Effector memory CD4-positive, alpha-beta T cell (primary cell): Measurements from ENCODE around the gene PARD3B.

ENCODE experiments used
- DNase-seq, 3 donors: peaks; one replicate each; pipeline ENCODE4 v3.0.0-alpha.2; 2020
- H3K27ac ChIP-seq: 2 replicates; pipeline ENCODE4 v1.7.0; 2013; ENCODE audit warnings: mild to moderate bottlenecking, low read length, moderate library complexity; ENCODE audit not compliant: insufficient read depth, poor library complexity, severe bottlenecking
- H3K27me3 ChIP-seq: replicated peaks from 2 replicates; pipeline ENCODE4 v1.7.0; 2013; ENCODE audit warnings: mild to moderate bottlenecking, low read length; ENCODE audit not compliant: insufficient read depth, control insufficient read depth, poor library complexity, severe bottlenecking
- H3K36me3 ChIP-seq: 2 replicates; pipeline ENCODE4 v1.7.0; 2013; ENCODE audit warnings: mild to moderate bottlenecking, low read length, moderate library complexity; ENCODE audit not compliant: control insufficient read depth, insufficient read depth
- H3K4me1 ChIP-seq: 2 replicates; pipeline ENCODE4 v1.7.0; 2013; ENCODE audit warnings: low read length, mild to moderate bottlenecking; ENCODE audit not compliant: control insufficient read depth, insufficient read depth, poor library complexity, severe bottlenecking
- H3K4me3 ChIP-seq: 2 replicates; pipeline ENCODE4 v1.7.0; 2013; ENCODE audit warnings: low read length, low read depth, mild to moderate bottlenecking; ENCODE audit not compliant: insufficient read depth, poor library complexity, severe bottlenecking
- H3K9me3 ChIP-seq: 2 replicates; pipeline ENCODE4 v1.7.0; 2013; ENCODE audit warnings: mild to moderate bottlenecking, low read length, moderate library complexity; ENCODE audit not compliant: control insufficient read depth

The PARD3B gene

DNA sequence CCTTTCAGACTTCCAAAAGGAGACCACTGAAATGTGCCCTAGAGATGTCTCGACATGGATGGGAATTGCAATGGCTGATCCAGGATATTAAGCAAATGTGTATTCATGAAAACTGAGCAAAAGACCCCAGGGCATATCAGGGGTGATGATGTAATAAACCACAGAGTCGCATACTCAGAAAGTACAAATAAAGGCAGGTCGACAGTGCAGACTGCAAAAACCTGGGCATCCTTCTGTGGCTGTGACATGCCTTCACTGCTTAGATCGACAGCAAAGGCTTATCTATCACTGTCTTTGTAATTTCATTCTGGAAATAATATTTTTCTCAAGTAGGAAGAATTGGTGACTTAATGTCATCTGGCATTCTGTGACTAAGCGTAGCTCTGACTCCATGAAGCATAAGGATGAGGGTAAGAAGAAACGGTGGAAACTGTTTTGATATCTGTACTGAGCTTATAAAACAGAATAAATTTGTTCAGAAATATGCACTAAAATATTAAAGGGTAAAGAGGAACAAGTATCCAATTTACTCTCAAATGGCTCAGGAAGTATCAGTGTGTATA, 1021.4 kb downstream of the PARD3B start:
- H3K27me3 ChIP-seq = no peaks in the 10 kb centered on the region
- H3K9me3 ChIP-seq = no peaks in the 10 kb centered on the region
- no peak overlapping the region for H3K4me3 ChIP-seq
- DNase-seq = no peak
- H3K4me1 ChIP-seq = no peaks in the 10 kb centered on the region
- H3K27ac ChIP-seq = no peak overlapping the region
- no peaks in the 10 kb centered on the region for H3K36me3 ChIP-seq

DNA sequence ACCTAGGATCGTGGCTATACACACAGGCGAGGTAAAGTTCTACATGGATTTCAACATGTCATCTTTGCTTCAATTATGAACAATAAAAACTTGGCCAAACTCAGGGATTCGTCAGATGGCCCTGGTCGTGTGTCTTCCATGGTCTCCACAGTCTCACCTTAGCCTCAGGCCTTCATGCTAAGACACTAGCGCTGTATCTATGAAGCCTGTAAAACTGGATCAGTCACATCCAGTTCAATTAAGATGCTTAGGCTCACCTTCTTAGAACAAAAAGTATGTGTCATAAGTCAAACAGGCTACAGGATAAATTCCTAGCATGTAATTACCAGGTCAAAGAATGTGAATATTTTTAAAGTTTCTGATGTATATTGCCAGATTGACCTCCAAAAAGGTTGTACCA, 1023.3 kb downstream of the PARD3B start:
- Histone ChIP-seq H3K27me3 (no peaks in the 10 kb centered on the region), H3K27ac (no peak overlapping the region)

DNA sequence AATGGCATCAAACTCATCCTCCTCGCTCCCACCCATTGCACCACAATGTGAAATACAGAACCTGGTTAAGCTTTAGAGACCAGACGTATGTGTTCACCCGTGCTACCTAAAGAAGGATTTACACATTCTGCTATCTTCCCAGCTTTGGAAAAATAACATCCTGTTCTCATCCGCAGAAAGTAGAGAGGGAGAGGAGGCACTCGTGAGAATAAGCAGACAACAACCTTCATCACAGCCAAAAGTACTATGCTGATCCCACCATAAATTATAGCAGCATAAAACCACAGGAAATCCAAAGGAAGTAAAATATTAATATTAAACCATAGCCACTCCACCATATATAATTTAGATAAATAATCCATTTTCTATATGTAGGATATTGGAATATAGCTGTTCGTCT, 1025.4 kb downstream of the PARD3B start:
- Histone ChIP-seq H3K4me1 (no peaks in the 10 kb centered on the region), H3K27me3 (no peaks in the 10 kb centered on the region), H3K36me3 (no peaks in the 10 kb centered on the region), H3K27ac (no peak overlapping the region), H3K9me3 (no peaks in the 10 kb centered on the region), H3K4me3 (no peak overlapping the region)
- DNase-seq = no peak

More for the DNA sequence above, 1023.3 kb downstream of the PARD3B start:
- Histone ChIP-seq H3K9me3 (no peaks in the 10 kb centered on the region), H3K36me3 (no peaks in the 10 kb centered on the region), H3K4me1 (no peaks in the 10 kb centered on the region), H3K4me3 (no peak overlapping the region)
- DNase-seq = no peak

DNA sequence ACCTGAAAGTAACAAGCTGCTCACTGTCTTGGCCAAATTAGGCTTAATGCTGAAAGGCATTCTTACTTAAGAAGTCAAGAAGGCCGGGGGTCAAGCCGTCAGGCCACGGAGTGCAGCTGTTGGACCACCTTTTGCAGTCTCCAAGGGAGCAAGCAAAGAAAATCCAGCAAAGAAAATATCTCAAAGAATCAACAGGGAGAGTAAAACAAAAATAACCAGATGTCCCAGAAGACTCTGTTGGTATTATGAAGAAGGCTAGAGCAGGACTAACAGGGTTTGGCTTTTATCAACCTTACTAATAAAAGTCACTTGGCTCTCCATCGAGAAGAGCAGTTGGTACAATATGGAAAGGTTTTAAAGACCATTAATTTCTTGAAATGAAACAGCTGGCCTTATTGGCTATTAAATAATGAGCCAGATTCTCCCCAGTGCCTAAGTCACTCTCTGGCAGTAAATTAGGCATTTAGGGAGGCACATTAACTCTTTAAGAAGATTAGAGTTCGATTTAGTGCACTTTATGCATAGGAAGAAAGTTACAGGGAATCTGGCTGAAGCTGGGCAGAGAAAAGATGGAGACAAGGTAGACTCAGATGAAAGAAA, 1026.2 kb downstream of the PARD3B start:
- DNase-seq = no peak
- H3K4me1 ChIP-seq = no peaks in the 10 kb centered on the region
- H3K27me3 ChIP-seq = no peaks in the 10 kb centered on the region
- no peak overlapping the region for H3K4me3 ChIP-seq
- no peak overlapping the region for H3K27ac ChIP-seq
- no peaks in the 10 kb centered on the region for H3K36me3 ChIP-seq
- no peaks in the 10 kb centered on the region for H3K9me3 ChIP-seq

DNA sequence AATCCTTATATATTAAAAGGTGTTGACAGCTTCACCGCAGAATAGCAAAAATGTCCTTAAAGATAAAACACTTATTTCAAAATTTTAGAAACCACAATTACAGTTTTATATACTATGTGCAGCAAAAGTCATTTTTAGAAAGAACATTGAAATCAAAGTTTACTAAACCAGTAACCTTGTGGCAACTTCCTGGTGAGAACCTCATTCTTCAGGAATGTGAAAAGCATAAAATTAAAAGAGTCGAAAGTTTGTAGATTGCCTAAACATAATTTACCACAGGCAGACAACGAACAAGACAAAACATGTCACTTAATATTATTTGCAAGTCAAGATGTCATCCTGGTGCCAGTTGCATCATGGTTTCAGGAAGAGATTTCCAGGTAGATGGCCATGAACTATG, 1028.7 kb downstream of the PARD3B start:
- Histone ChIP-seq H3K4me3 (no peak overlapping the region), H3K9me3 (no peaks in the 10 kb centered on the region), H3K27ac (no peak overlapping the region), H3K27me3 (no peaks in the 10 kb centered on the region), H3K36me3 (no peaks in the 10 kb centered on the region), H3K4me1 (no peaks in the 10 kb centered on the region)
- DNase-seq = no peak

DNA sequence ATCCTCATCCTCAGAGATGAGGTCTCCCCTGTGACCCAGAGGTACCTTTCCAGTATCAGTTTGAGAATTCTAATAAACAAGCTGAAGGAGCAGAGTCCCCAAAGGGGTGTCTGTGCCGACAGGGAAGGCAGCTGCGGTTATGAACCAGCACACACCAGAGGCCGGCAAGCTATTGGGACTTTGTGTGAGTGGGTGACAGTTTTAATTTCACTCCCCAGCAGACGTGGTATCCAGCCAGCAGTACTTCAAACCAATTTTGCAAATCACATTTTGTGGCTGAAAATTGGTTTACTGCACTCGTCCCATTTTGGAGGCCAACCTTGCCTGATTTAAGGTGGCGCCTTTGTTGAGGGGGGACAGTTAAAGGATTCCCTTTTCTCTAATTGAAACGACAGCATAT, 1034.1 kb downstream of the PARD3B start:
- no peak overlapping the region for H3K27ac ChIP-seq
- no peak for DNase-seq
- H3K4me1 ChIP-seq = no peaks in the 10 kb centered on the region
- no peak overlapping the region for H3K4me3 ChIP-seq
- no peaks in the 10 kb centered on the region for H3K9me3 ChIP-seq
- H3K27me3 ChIP-seq = no peaks in the 10 kb centered on the region
- no peaks in the 10 kb centered on the region for H3K36me3 ChIP-seq

DNA sequence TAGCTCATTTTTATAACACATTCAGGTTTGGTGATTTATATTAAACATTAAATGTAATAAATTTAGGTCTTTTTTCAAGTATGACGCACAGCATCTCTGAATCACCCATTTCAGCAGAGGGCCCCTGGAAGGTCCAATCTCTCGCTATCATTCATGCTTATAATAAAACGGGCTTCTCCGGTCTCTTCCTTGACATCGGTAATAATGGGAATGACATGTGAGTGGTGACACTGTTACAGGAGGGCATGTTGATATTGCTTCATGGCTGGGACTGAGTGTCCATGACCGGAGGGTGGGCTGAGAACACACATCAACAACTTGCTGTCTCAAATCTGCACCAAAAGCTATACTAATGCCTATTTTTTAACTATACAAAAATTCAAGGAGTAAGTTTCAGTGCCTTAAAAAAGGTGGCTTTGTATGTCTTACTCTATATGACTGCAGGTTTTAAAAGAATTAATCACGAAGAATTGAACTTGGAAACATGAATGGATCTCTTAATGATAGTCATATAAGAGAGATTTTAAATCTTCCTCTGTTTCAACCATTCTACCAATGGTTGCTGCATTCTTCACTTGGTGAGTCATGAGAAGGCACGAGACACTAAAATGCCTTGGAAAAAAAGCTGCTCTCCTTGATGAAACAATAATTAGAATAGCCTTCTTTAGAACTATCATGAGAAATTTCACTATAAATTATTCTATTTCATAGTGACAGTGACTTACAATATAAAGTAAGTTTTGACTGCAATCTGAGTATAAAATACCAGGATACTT, 1035.1 kb downstream of the PARD3B start:
- no peaks in the 10 kb centered on the region for H3K36me3 ChIP-seq
- H3K4me1 ChIP-seq = no peaks in the 10 kb centered on the region
- no peak overlapping the region for H3K27ac ChIP-seq
- H3K27me3 ChIP-seq = no peaks in the 10 kb centered on the region
- H3K9me3 ChIP-seq = no peaks in the 10 kb centered on the region
- H3K4me3 ChIP-seq = no peak overlapping the region
- DNase-seq = no peak

DNA sequence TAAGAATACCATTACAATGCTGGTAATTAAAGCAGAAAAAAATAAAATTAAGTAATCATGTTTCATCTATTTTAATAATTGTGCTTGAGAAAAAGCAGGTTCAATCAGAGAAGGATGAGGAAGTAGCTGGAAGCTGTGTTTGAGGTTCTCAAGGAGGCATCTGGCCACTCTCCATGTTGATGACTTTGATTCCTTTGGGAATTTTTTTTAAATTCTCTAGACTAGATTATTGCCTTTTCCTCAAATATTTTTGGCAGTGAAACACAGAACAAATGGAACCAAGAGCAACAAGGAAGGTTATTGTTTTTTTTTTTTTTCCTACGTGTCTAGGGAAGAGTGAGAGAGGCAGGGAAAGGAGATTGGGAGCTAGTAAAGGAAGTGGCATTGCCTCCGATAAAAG, 1037.1 kb downstream of the PARD3B start:
- Histone ChIP-seq H3K9me3 (no peaks in the 10 kb centered on the region), H3K4me1 (no peaks in the 10 kb centered on the region), H3K27me3 (no peaks in the 10 kb centered on the region), H3K4me3 (no peak overlapping the region), H3K27ac (no peak overlapping the region), H3K36me3 (no peaks in the 10 kb centered on the region)
- no peak for DNase-seq

DNA sequence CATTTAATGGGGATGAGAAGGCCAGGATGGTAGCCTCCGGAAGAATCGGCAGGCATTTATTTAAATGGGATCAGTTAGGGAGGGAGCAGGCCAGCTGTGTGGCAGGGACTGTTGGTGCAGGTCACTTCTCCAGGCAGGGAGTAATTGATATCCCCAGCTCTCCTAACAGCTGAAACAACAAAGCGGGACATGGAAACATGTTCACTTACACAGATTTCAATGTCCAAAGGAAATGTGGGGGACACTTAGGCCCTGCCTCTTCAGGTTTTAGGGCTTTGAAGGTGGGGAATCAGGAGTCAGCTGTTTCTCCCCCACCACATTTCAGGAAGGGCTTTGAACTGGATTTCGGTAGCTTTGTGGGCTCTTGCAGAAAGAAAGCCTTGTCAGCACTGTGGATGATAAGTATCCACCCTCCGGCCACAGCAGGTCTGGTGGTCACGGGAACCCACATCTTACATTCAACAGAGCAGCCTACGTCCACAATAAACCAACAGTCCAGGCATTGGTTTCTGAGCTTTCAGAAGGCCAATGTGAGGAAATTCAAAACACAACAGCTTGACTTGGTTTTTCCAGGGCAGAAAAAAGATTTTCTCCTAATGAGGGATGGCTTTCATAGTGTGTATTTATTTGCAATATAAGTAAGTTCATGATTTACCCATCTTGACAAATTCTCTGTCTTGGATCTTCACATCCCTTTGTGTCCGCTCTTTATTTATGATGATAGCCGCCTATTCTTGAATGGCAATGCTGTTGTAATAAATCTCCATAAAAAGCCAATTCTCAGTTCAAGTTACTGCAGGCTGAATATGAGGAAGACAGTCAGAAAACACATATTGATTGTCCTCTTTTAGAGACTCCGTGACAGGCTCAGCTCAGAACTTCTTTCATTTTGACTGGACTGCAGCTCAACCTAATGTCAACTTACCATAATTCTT, 1040.4 kb downstream of the PARD3B start:
- DNase-seq = no peak
- no peaks in the 10 kb centered on the region for H3K36me3 ChIP-seq
- H3K4me3 ChIP-seq = no peak overlapping the region
- H3K4me1 ChIP-seq = no peaks in the 10 kb centered on the region
- H3K27me3 ChIP-seq = no peaks in the 10 kb centered on the region
- no peak overlapping the region for H3K27ac ChIP-seq
- no peaks in the 10 kb centered on the region for H3K9me3 ChIP-seq
